ENCODE data around the gene IFIT1.
"Not testable (repeated sequence)": the region's sequence is repeated elsewhere in the genome, so short reads cannot be mapped to it uniquely, and the experiment has no call there.

IFIT1 gene

GRCh38 chr10:89379103-89379502 is 13.3 kb upstream of the IFIT1 start:
- H3K9ac ChIP-seq (ENCODE audit: low read depth in 1 of 2, low read length in 2 of 2): no peak overlapping the region
- H3K4me3 ChIP-seq (ENCODE audit: low read length in 2 of 2): no peak overlapping the region
- H3K36me3 ChIP-seq (ENCODE audit: control insufficient read depth in 2 of 2, insufficient read depth in 2 of 2, low read length in 2 of 2): no peaks in the 10 kb centered on the region
- H3K27ac ChIP-seq (ENCODE audit: low read depth in 2 of 2, low read length in 2 of 2): no peak overlapping the region
- H3K27me3 ChIP-seq (ENCODE audit: control insufficient read depth in 2 of 2, insufficient read depth in 2 of 2, low read length in 2 of 2): no peaks in the 10 kb centered on the region
- no peaks in the 10 kb centered on the region for H3K9me3 ChIP-seq (ENCODE audit: control insufficient read depth in 2 of 2, low read length in 2 of 2)
- H3K4me1 ChIP-seq (ENCODE audit: control insufficient read depth in 2 of 2, insufficient read depth in 2 of 2, low read length in 2 of 2): peaks cover 9 to 12% of the 10 kb centered on the region in 2 donors

- H3K27me3 ChIP-seq (ENCODE audit: control insufficient read depth in 2 of 2, insufficient read depth in 2 of 2, low read length in 2 of 2): no peaks in the 10 kb centered on the region
- no peaks in the 10 kb centered on the region for H3K36me3 ChIP-seq (ENCODE audit: control insufficient read depth in 2 of 2, insufficient read depth in 2 of 2, low read length in 2 of 2)
- H3K27ac ChIP-seq (ENCODE audit: low read depth in 2 of 2, low read length in 2 of 2): no peak overlapping the region
- H3K9ac ChIP-seq (ENCODE audit: low read depth in 1 of 2, low read length in 2 of 2): no peak overlapping the region
- H3K9me3 ChIP-seq (ENCODE audit: control insufficient read depth in 2 of 2, low read length in 2 of 2): no peaks in the 10 kb centered on the region
- H3K4me1 ChIP-seq (ENCODE audit: control insufficient read depth in 2 of 2, insufficient read depth in 2 of 2, low read length in 2 of 2): no peaks in the 10 kb centered on the region
- no peak overlapping the region for H3K4me3 ChIP-seq (ENCODE audit: low read length in 2 of 2)
Measured at GRCh38 chr10:89382757-89383156, 9.7 kb upstream of the IFIT1 start.

GRCh38 chr10:89384474-89385340 is 7.7 kb upstream of the IFIT1 start:
- Histone ChIP-seq H3K9me3 (ENCODE audit: control insufficient read depth in 2 of 2, low read length in 2 of 2) (no peaks in the 10 kb centered on the region), H3K4me3 (ENCODE audit: low read length in 2 of 2) (no peak overlapping the region), H3K27ac (ENCODE audit: low read depth in 2 of 2, low read length in 2 of 2) (peak overlapping the region in 1 of 2 donors; percentile 20), H3K36me3 (ENCODE audit: control insufficient read depth in 2 of 2, insufficient read depth in 2 of 2, low read length in 2 of 2) (no peaks in the 10 kb centered on the region), H3K9ac (ENCODE audit: low read depth in 1 of 2, low read length in 2 of 2) (no peak overlapping the region), H3K27me3 (ENCODE audit: control insufficient read depth in 2 of 2, insufficient read depth in 2 of 2, low read length in 2 of 2) (no peaks in the 10 kb centered on the region), H3K4me1 (ENCODE audit: control insufficient read depth in 2 of 2, insufficient read depth in 2 of 2, low read length in 2 of 2) (no peaks in the 10 kb centered on the region)

GRCh38 chr10:89388806-89389205 is 3.6 kb upstream of the IFIT1 start:
- H3K4me3 ChIP-seq (ENCODE audit: low read length in 2 of 2): no peak overlapping the region
- no peak overlapping the region for H3K27ac ChIP-seq (ENCODE audit: low read depth in 2 of 2, low read length in 2 of 2)
- H3K36me3 ChIP-seq (ENCODE audit: control insufficient read depth in 2 of 2, insufficient read depth in 2 of 2, low read length in 2 of 2): no peaks in the 10 kb centered on the region
- peaks cover 9% of the 10 kb centered on the region in 2 donors for H3K4me1 ChIP-seq (ENCODE audit: control insufficient read depth in 2 of 2, insufficient read depth in 2 of 2, low read length in 2 of 2)
- H3K9ac ChIP-seq (ENCODE audit: low read depth in 1 of 2, low read length in 2 of 2): no peak overlapping the region
- no peaks in the 10 kb centered on the region for H3K9me3 ChIP-seq (ENCODE audit: control insufficient read depth in 2 of 2, low read length in 2 of 2)
- H3K27me3 ChIP-seq (ENCODE audit: control insufficient read depth in 2 of 2, insufficient read depth in 2 of 2, low read length in 2 of 2): no peaks in the 10 kb centered on the region

DNA sequence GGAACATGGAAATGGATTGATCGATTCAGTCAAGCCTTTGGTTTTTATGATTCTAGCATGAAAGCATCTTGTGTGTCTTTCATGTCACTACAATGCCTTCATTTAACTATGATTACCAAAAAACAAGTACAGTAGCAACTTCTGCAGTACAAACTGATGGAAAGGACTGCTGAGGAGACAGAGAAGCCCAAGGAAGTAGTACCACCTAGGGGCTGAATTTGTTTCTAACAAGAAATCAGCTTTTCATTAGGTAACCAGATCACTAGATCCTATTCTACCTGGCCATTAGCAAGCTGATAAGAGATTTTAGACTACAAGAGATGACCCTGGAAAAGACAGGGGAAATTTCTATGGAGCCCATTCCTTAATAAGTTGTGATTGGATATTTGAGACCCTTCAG is 3.2 kb upstream of the IFIT1 start:
- Histone ChIP-seq H3K9me3 (ENCODE audit: control insufficient read depth in 2 of 2, low read length in 2 of 2) (no peaks in the 10 kb centered on the region), H3K4me3 (ENCODE audit: low read length in 2 of 2) (no peak overlapping the region), H3K9ac (ENCODE audit: low read depth in 1 of 2, low read length in 2 of 2) (no peak overlapping the region), H3K4me1 (ENCODE audit: control insufficient read depth in 2 of 2, insufficient read depth in 2 of 2, low read length in 2 of 2) (peaks cover 11 to 13% of the 10 kb centered on the region in 2 donors), H3K27me3 (ENCODE audit: control insufficient read depth in 2 of 2, insufficient read depth in 2 of 2, low read length in 2 of 2) (no peaks in the 10 kb centered on the region), H3K36me3 (ENCODE audit: control insufficient read depth in 2 of 2, insufficient read depth in 2 of 2, low read length in 2 of 2) (no peaks in the 10 kb centered on the region), H3K27ac (ENCODE audit: low read depth in 2 of 2, low read length in 2 of 2) (no peak overlapping the region)

DNA sequence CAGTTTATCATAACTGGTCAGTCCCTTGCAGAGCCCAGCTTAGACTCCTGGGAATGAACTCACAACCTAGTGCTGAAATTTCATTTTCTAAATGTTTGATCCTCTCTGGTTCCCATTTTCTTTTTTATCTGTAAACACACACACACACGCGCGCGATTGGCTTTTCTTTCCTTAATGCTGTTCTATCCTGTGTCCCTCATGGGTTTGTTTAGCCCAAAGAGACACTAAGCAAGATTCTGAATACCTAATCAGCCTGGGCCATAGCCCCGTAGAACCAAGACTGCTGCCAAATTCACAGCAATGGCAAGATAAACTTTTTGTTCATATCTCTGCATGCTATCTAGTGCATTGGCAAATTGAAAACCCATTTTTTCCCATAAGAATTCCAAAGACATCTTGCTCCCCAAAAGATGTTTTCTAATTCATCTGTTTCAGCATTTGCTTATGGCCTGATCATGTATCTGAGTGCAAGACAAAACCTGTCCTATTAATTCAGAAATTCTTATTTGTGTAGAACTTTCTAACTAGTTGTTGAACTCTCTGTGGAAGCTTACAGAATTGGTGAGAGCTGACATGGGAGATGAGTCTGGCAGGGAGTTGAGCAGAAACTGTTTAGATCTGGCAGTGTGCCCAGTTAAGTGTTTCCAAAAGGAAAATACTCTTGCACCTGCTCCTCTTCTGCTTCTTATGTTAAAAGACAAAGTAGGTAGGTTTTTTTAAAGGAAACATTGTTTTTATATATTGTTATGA is 1.8 kb upstream of the IFIT1 start:
- H3K9ac ChIP-seq (ENCODE audit: low read depth in 1 of 2, low read length in 2 of 2): no peak overlapping the region
- H3K27ac ChIP-seq (ENCODE audit: low read depth in 2 of 2, low read length in 2 of 2): no peak overlapping the region
- H3K36me3 ChIP-seq (ENCODE audit: control insufficient read depth in 2 of 2, insufficient read depth in 2 of 2, low read length in 2 of 2): no peaks in the 10 kb centered on the region
- peaks cover 11 to 14% of the 10 kb centered on the region in 2 donors for H3K4me1 ChIP-seq (ENCODE audit: control insufficient read depth in 2 of 2, insufficient read depth in 2 of 2, low read length in 2 of 2)
- H3K9me3 ChIP-seq (ENCODE audit: control insufficient read depth in 2 of 2, low read length in 2 of 2): no peaks in the 10 kb centered on the region
- H3K4me3 ChIP-seq (ENCODE audit: low read length in 2 of 2): no peak overlapping the region
- no peaks in the 10 kb centered on the region for H3K27me3 ChIP-seq (ENCODE audit: control insufficient read depth in 2 of 2, insufficient read depth in 2 of 2, low read length in 2 of 2)

- H3K27ac ChIP-seq (ENCODE audit: low read depth in 2 of 2, low read length in 2 of 2); H3K27me3 ChIP-seq (ENCODE audit: control insufficient read depth in 2 of 2, insufficient read depth in 2 of 2, low read length in 2 of 2); H3K9ac ChIP-seq (ENCODE audit: low read depth in 1 of 2, low read length in 2 of 2); H3K4me3 ChIP-seq (ENCODE audit: low read length in 2 of 2); H3K9me3 ChIP-seq (ENCODE audit: control insufficient read depth in 2 of 2, low read length in 2 of 2); H3K36me3 ChIP-seq (ENCODE audit: control insufficient read depth in 2 of 2, insufficient read depth in 2 of 2, low read length in 2 of 2): not testable (repeated sequence)
- peaks cover 11 to 14% of the 10 kb centered on the region in 2 donors for H3K4me1 ChIP-seq (ENCODE audit: control insufficient read depth in 2 of 2, insufficient read depth in 2 of 2, low read length in 2 of 2)
Measured at GRCh38 chr10:89391226-89391576, 1.2 kb upstream of the IFIT1 start.

- no peaks in the 10 kb centered on the region for H3K9me3 ChIP-seq (ENCODE audit: control insufficient read depth in 2 of 2, low read length in 2 of 2)
- H3K4me1 ChIP-seq (ENCODE audit: control insufficient read depth in 2 of 2, insufficient read depth in 2 of 2, low read length in 2 of 2): peaks cover 11 to 14% of the 10 kb centered on the region in 2 donors
- H3K4me3 ChIP-seq (ENCODE audit: low read length in 2 of 2): peak overlapping the region; percentile 63 to 82
- H3K27ac ChIP-seq (ENCODE audit: low read depth in 2 of 2, low read length in 2 of 2): peak overlapping the region; percentile 63 to 72
- peak overlapping the region; percentile 50 to 63 for H3K9ac ChIP-seq (ENCODE audit: low read depth in 1 of 2, low read length in 2 of 2)
- H3K36me3 ChIP-seq (ENCODE audit: control insufficient read depth in 2 of 2, insufficient read depth in 2 of 2, low read length in 2 of 2): no peaks in the 10 kb centered on the region
- no peaks in the 10 kb centered on the region for H3K27me3 ChIP-seq (ENCODE audit: control insufficient read depth in 2 of 2, insufficient read depth in 2 of 2, low read length in 2 of 2)
Measured at GRCh38 chr10:89392974-89393373, 551 bp downstream of the IFIT1 start.

DNA sequence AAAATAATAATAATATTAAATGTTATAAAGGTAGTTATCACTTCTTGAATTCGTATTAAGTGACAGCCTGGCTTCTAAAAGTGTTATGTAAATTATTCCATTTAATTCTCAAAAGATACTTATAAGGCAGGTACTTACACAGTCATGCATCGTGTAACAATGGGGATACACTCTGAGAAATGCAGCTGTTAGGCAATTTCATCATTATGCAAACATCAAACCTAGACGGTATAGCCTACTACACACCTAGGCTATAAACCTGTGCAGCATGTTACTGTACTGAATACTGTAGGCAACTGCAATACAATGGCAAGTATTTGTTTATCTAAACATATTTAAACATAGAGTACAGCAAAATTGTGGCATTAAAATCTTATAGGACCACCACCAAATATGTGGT is 1.5 kb downstream of the IFIT1 start:
- Histone ChIP-seq H3K4me1 (ENCODE audit: control insufficient read depth in 2 of 2, insufficient read depth in 2 of 2, low read length in 2 of 2) (peaks cover 11 to 14% of the 10 kb centered on the region in 2 donors), H3K4me3 (ENCODE audit: low read length in 2 of 2) (peak overlapping the region; percentile 3 to 82), H3K27me3 (ENCODE audit: control insufficient read depth in 2 of 2, insufficient read depth in 2 of 2, low read length in 2 of 2) (no peaks in the 10 kb centered on the region), H3K27ac (ENCODE audit: low read depth in 2 of 2, low read length in 2 of 2) (no peak overlapping the region), H3K9ac (ENCODE audit: low read depth in 1 of 2, low read length in 2 of 2) (no peak overlapping the region), H3K9me3 (ENCODE audit: control insufficient read depth in 2 of 2, low read length in 2 of 2) (no peaks in the 10 kb centered on the region), H3K36me3 (ENCODE audit: control insufficient read depth in 2 of 2, insufficient read depth in 2 of 2, low read length in 2 of 2) (no peaks in the 10 kb centered on the region)

- Histone ChIP-seq H3K4me3 (ENCODE audit: low read length in 2 of 2) (no peak overlapping the region), H3K36me3 (ENCODE audit: control insufficient read depth in 2 of 2, insufficient read depth in 2 of 2, low read length in 2 of 2) (no peaks in the 10 kb centered on the region), H3K27me3 (ENCODE audit: control insufficient read depth in 2 of 2, insufficient read depth in 2 of 2, low read length in 2 of 2) (no peaks in the 10 kb centered on the region), H3K27ac (ENCODE audit: low read depth in 2 of 2, low read length in 2 of 2) (no peak overlapping the region), H3K9ac (ENCODE audit: low read depth in 1 of 2, low read length in 2 of 2) (no peak overlapping the region), H3K9me3 (ENCODE audit: control insufficient read depth in 2 of 2, low read length in 2 of 2) (no peaks in the 10 kb centered on the region), H3K4me1 (ENCODE audit: control insufficient read depth in 2 of 2, insufficient read depth in 2 of 2, low read length in 2 of 2) (peaks cover 11 to 14% of the 10 kb centered on the region in 2 donors)
Measured at GRCh38 chr10:89395141-89395540, 2.7 kb downstream of the IFIT1 start.

Measured in mucosa of rectum (tissue), 2 donors.